WTC11 (cell line): ENCODE data around the gene PGAM5. TPM values are rescaled to one million over a fixed set of nuclear protein-coding genes. Genes with fewer than 3 reads are reported as not detected.

Source experiments
- ATAC-seq: fragments of 200-7000 bp; cut with Tn5 transposase; 2 replicates; pipeline ENCODE4 v1.10.0; 2021; ENCODE audit warnings: mild to moderate bottlenecking, moderate library complexity
- CTCF ChIA-PET: fragments of 300-600 bp; sonication (Branson Sonifier 250); formaldehyde crosslinking; loops from one replicate; lab custom pipeline; 2021; ENCODE audit warnings: antibody characterized with exemption; lab: Charles Lee
- POLR2A ChIA-PET: fragments of 350-600 bp; sonication (Branson Sonifier 250); formaldehyde crosslinking; loops from one replicate; lab custom pipeline; 2021; ENCODE audit warnings: antibody characterized with exemption; lab: Charles Lee
- DNase-seq: peaks from one replicate; pipeline ENCODE4 v3.0.0; 2021; ENCODE audit warnings: low spot score
- H3K27ac Mint-ChIP-seq: 2 replicates; pipeline ENCODE4 v1.8.0; 2021; ENCODE audit warnings: mixed read lengths
- H3K27me3 Mint-ChIP-seq: 2 replicates; pipeline ENCODE4 v1.8.0; 2021; ENCODE audit warnings: low read depth, mild to moderate bottlenecking, moderate library complexity, mixed read lengths
- H3K36me3 Mint-ChIP-seq: 2 replicates; pipeline ENCODE4 v1.8.0; 2021; ENCODE audit warnings: mixed read lengths
- H3K4me1 Mint-ChIP-seq: 2 replicates; pipeline ENCODE4 v1.8.0; 2022; ENCODE audit warnings: mixed read lengths
- H3K4me3 Mint-ChIP-seq: 2 replicates; pipeline ENCODE4 v1.8.0; 2021; ENCODE audit warnings: mild to moderate bottlenecking, moderate library complexity, mixed read lengths
- H3K9me3 Mint-ChIP-seq: 2 replicates; pipeline ENCODE4 v1.8.0; 2021; ENCODE audit warnings: mixed read lengths
- ATF6 ChIP-seq: sonication (generic); formaldehyde crosslinking; IDR thresholded peaks from 2 replicates; pipeline ENCODE4 v1.8.1; 2023; ENCODE audit warnings: mild to moderate bottlenecking, missing genetic modification reagents
- CBFB ChIP-seq: sonication (generic); formaldehyde crosslinking; IDR thresholded peaks from 2 replicates; pipeline ENCODE4 v1.8.1; 2022; ENCODE audit warnings: mild to moderate bottlenecking, low read depth, missing genetic modification reagents
- CTCF ChIP-seq: fragments of 200-600 bp; IDR thresholded peaks from 2 replicates; pipeline ENCODE4 v1.8.0; 2022; ENCODE audit warnings: antibody characterized with exemption
- ELF4 ChIP-seq: sonication (generic); formaldehyde crosslinking; IDR thresholded peaks from 2 replicates; pipeline ENCODE4 v1.8.1; 2022; ENCODE audit warnings: low read depth, mild to moderate bottlenecking, moderate library complexity, missing genetic modification reagents
- ETV6 ChIP-seq: sonication (generic); formaldehyde crosslinking; IDR thresholded peaks from 2 replicates; pipeline ENCODE4 v1.8.1; 2022; ENCODE audit warnings: mild to moderate bottlenecking, missing genetic modification reagents
- HMGA2 ChIP-seq: fragments of 250-450 bp; sonication (Bioruptor Pico); IDR thresholded peaks from 2 replicates; pipeline ENCODE4 v1.4.0; 2021; ENCODE audit warnings: mild to moderate bottlenecking, moderate library complexity
- IRF2 ChIP-seq: sonication (generic); formaldehyde crosslinking; IDR thresholded peaks from 2 replicates; pipeline ENCODE4 v1.8.0; 2022; ENCODE audit warnings: low read depth, missing genetic modification reagents, borderline replicate concordance
- NFATC4 ChIP-seq: fragments of 250-450 bp; sonication (Bioruptor Pico); IDR thresholded peaks from 2 replicates; pipeline ENCODE4 v1.9.0; 2021; ENCODE audit warnings: mild to moderate bottlenecking
- NFE2L1 ChIP-seq: sonication (generic); formaldehyde crosslinking; IDR thresholded peaks from 2 replicates; pipeline ENCODE4 v1.8.1; 2023; ENCODE audit warnings: missing genetic modification reagents
- PREB ChIP-seq: sonication (generic); formaldehyde crosslinking; IDR thresholded peaks from 2 replicates; pipeline ENCODE4 v1.8.1; 2022; ENCODE audit warnings: mild to moderate bottlenecking, missing genetic modification reagents, moderate library complexity, borderline replicate concordance
- SOX15 ChIP-seq: fragments of 250-450 bp; sonication (Bioruptor Pico); IDR thresholded peaks from 2 replicates; pipeline ENCODE4 v1.9.0; 2021; ENCODE audit warnings: mild to moderate bottlenecking
- STAT6 ChIP-seq: sonication (generic); formaldehyde crosslinking; conservative IDR thresholded peaks from 2 replicates; pipeline ENCODE4 v1.8.1; 2023; ENCODE audit warnings: mild to moderate bottlenecking, low read depth, missing genetic modification reagents, moderate library complexity
- TCF7 ChIP-seq: sonication (generic); formaldehyde crosslinking; IDR thresholded peaks from 2 replicates; pipeline ENCODE4 v1.8.0; 2022; ENCODE audit warnings: mild to moderate bottlenecking, low read depth, missing genetic modification reagents, moderate library complexity
- ZBTB21 ChIP-seq: sonication (generic); formaldehyde crosslinking; IDR thresholded peaks from 2 replicates; pipeline ENCODE4 v1.8.1; 2023; ENCODE audit warnings: mild to moderate bottlenecking, missing genetic modification reagents, borderline replicate concordance
- ZNF396 ChIP-seq: fragments of 250-450 bp; sonication (Bioruptor Pico); IDR thresholded peaks from 2 replicates; pipeline ENCODE4 v1.8.0; 2021; ENCODE audit warnings: mild to moderate bottlenecking, moderate library complexity, borderline replicate concordance
- ZNF416 ChIP-seq: fragments of 250-450 bp; sonication (Bioruptor Pico); IDR thresholded peaks from 2 replicates; pipeline ENCODE4 v1.9.0; 2021; ENCODE audit warnings: mild to moderate bottlenecking, inconsistent platforms
- ZNF425 ChIP-seq: fragments of 250-450 bp; sonication (Bioruptor Pico); conservative IDR thresholded peaks from 2 replicates; pipeline ENCODE4 v1.9.0; 2021; ENCODE audit warnings: mild to moderate bottlenecking
- ZNF512 ChIP-seq: sonication (generic); formaldehyde crosslinking; IDR thresholded peaks from 2 replicates; pipeline ENCODE4 v1.8.1; 2022; ENCODE audit warnings: missing genetic modification reagents, borderline replicate concordance
- ZNF532 ChIP-seq: fragments of 250-450 bp; sonication (Bioruptor Pico); IDR thresholded peaks from 2 replicates; pipeline ENCODE4 v1.9.0; 2021; ENCODE audit warnings: mild to moderate bottlenecking, borderline replicate concordance
- ZSCAN18 ChIP-seq: fragments of 250-450 bp; sonication (Bioruptor Pico); IDR thresholded peaks from 2 replicates; pipeline ENCODE4 v2.1.2; 2022; ENCODE audit warnings: mild to moderate bottlenecking, moderate library complexity
- total RNA-seq: library from RNA; stranded (reverse); gene quantifications from 3 replicates; pipeline ENCODE4 v1.2.3, GENCODE V29; 2021

Gene PGAM5
- total RNA-seq, 1 experiment from 2014 or later, result 89.7 TPM

- peaks cover 7% of the 10 kb centered on the region for H3K9me3 Mint-ChIP-seq
- H3K27ac Mint-ChIP-seq, result peak overlapping the region; percentile 45; the same call in 1 of the 2 replicates
- no peak overlapping the region for H3K4me3 Mint-ChIP-seq
- ChIA-PET CTCF (interaction anchor here (1.7 kb wide), 1 partner anchor 174 kb away, joined by 4 read pairs; no protein-coding TSS in a partner anchor), POLR2A (no interaction called here)
- no peak for TF ChIP-seq ELF4 (CRISPR knock-in tag)
- TF ChIP-seq ZNF532 (CRISPR knock-in tag), result no peak
- TF ChIP-seq ZNF416 (CRISPR knock-in tag), result no peak
- no peak for TF ChIP-seq NFATC4 (CRISPR knock-in tag)
- no peak for TF ChIP-seq STAT6 (CRISPR knock-in tag)
- no peak for TF ChIP-seq ETV6 (CRISPR knock-in tag)
- no peak for TF ChIP-seq SOX15 (CRISPR knock-in tag)
- no peak for TF ChIP-seq IRF2 (CRISPR knock-in tag)
- no peak for TF ChIP-seq HMGA2 (CRISPR knock-in tag)
- TF ChIP-seq CBFB (CRISPR knock-in tag), result no peak
- TF ChIP-seq CTCF, result no peak
- TF ChIP-seq NFE2L1 (CRISPR knock-in tag), result no peak
- no peak for TF ChIP-seq ZNF512 (CRISPR knock-in tag)
- no peak for TF ChIP-seq ZNF425 (CRISPR knock-in tag)
- TF ChIP-seq ZBTB21 (CRISPR knock-in tag), result no peak
- no peak for TF ChIP-seq TCF7 (CRISPR knock-in tag)
- TF ChIP-seq PREB, result no peak
- no peak for TF ChIP-seq ATF6 (CRISPR knock-in tag)
- no peak for TF ChIP-seq ZNF396
- TF ChIP-seq ZSCAN18 (CRISPR knock-in tag), result no peak
- H3K27me3 Mint-ChIP-seq, result no peaks in the 10 kb centered on the region
- no peak for DNase-seq
- peaks cover 7% of the 10 kb centered on the region; the same call in 1 of the 2 replicates for H3K4me1 Mint-ChIP-seq
- ATAC-seq, result no peak
- peaks cover 90% of the 10 kb centered on the region for H3K36me3 Mint-ChIP-seq
Measured at GRCh38 chr12:132730353-132730752, 19.7 kb downstream of the PGAM5 start.
